H1 (cell line): ENCODE results near the gene ISOC2. TPM values are rescaled to one million over a fixed set of nuclear protein-coding genes. Genes with fewer than 3 reads are reported as not detected.

Experiments used
- CTCF ChIA-PET: fragments of 300-600 bp; sonication (Branson Sonifier 250); formaldehyde crosslinking; loops from one replicate; lab custom pipeline; 2021; ENCODE audit not compliant: partially characterized antibody; lab: Charles Lee
- POLR2A ChIA-PET: fragments of 300-600 bp; sonication (Branson Sonifier 250); formaldehyde crosslinking; loops from one replicate; lab custom pipeline; 2021; ENCODE audit warnings: inconsistent platforms; ENCODE audit not compliant: partially characterized antibody; lab: Charles Lee
- DNase-seq, 2 experiments: peaks; one replicate each; pipeline versions ENCODE4 v3.0.0 to v3.0.0-alpha.2; 2010 to 2022; ENCODE audit warnings: low spot score in 2 of 2, low read depth in 1 of 2, mixed read lengths in 1 of 2
- FAIRE-seq: peaks from 2 replicates; lab custom pipeline; 2011; peaks lifted over from hg19 to GRCh38; lab: Jason Lieb, UNC
- H2AFZ ChIP-seq: 2 replicates; pipeline ENCODE4 v1.8.1; 2012; ENCODE audit warnings: low read length, inconsistent platforms
- H2AK5ac ChIP-seq: 2 replicates; pipeline ENCODE4 v1.6.1; 2013; ENCODE audit warnings: low read depth, low read length
- H2BK120ac ChIP-seq: replicated peaks from 2 replicates; pipeline ENCODE3; 2013; ENCODE audit warnings: low read depth, low read length, inconsistent platforms
- H2BK12ac ChIP-seq: 2 replicates; pipeline ENCODE4 v1.6.1; 2013; ENCODE audit warnings: low read depth, low read length
- H2BK15ac ChIP-seq: 2 replicates; pipeline ENCODE4 v1.6.1; 2013; ENCODE audit warnings: low read length
- H2BK20ac ChIP-seq: 2 replicates; pipeline ENCODE4 v1.6.1; 2013; ENCODE audit warnings: low read length
- H2BK5ac ChIP-seq: 2 replicates; pipeline ENCODE4 v1.6.1; 2013; ENCODE audit warnings: low read depth, low read length
- H3K14ac ChIP-seq: 2 replicates; pipeline ENCODE4 v1.6.1; 2013; ENCODE audit warnings: inconsistent platforms; ENCODE audit not compliant: insufficient read length
- H3K18ac ChIP-seq: 2 replicates; pipeline ENCODE4 v1.6.1; 2013; ENCODE audit warnings: low read length; ENCODE audit errors: extremely low read depth
- H3K23ac ChIP-seq: 2 replicates; pipeline ENCODE4 v1.6.1; 2013; ENCODE audit warnings: inconsistent platforms; ENCODE audit not compliant: insufficient read length
- H3K23me2 ChIP-seq: 2 replicates; pipeline ENCODE4 v1.6.1; 2013; ENCODE audit warnings: low read depth, low read length
- H3K27ac ChIP-seq: 2 replicates; pipeline ENCODE4 v1.6.1; 2011; ENCODE audit warnings: low read depth, low read length, inconsistent platforms
- H3K27me3 ChIP-seq, 4 experiments: replicated peaks in 1 of 4; 1 replicate in 1 of 4; 2 replicates in 3 of 4; pipeline versions ENCODE4 v1.6.1 to v1.8.1; 2011 to 2013; ENCODE audit warnings: low read length in 3 of 4, mild to moderate bottlenecking in 3 of 4, inconsistent platforms in 2 of 4, mixed read lengths in 2 of 4, moderate library complexity in 1 of 4; ENCODE audit not compliant: control insufficient read depth in 3 of 4, insufficient read depth in 3 of 4; ENCODE audit errors: extremely low read depth in 1 of 4
- H3K36me3 ChIP-seq, 4 experiments: 2 replicates each; pipeline versions ENCODE4 v1.6.1 to v1.8.1; 2011 to 2013; ENCODE audit warnings: mild to moderate bottlenecking in 4 of 4, low read length in 3 of 4, moderate library complexity in 2 of 4, control low read depth in 1 of 4, inconsistent platforms in 1 of 4; ENCODE audit not compliant: insufficient read depth in 4 of 4, control insufficient read depth in 2 of 4
- H3K4ac ChIP-seq: replicated peaks from 2 replicates; pipeline ENCODE3; 2013; ENCODE audit warnings: low read length, low read depth, mixed read lengths, inconsistent platforms; ENCODE audit not compliant: insufficient read length
- H3K4me1 ChIP-seq, 4 experiments: replicated peaks in 1 of 4; 1 replicate in 1 of 4; 2 replicates in 3 of 4; pipeline versions ENCODE4 v1.6.1 to v1.8.1; 2011 to 2013; ENCODE audit warnings: low read length in 3 of 4, inconsistent platforms in 2 of 4, mixed read lengths in 1 of 4; ENCODE audit not compliant: insufficient read depth in 4 of 4, control insufficient read depth in 3 of 4
- H3K4me2 ChIP-seq, 2 experiments: 2 replicates each; pipeline versions ENCODE4 v1.6.1 to v1.8.1; 2011 to 2013; ENCODE audit warnings: low read depth in 2 of 2, low read length in 2 of 2, control low read depth in 1 of 2, inconsistent platforms in 1 of 2, mild to moderate bottlenecking in 1 of 2; ENCODE audit not compliant: insufficient read depth in 1 of 2
- H3K4me3 ChIP-seq, 4 experiments: fragments of 200-600, 300-600 bp in 1 of 4; sonication (generic), shearing (Covaris generic), sonication (Bioruptor Twin) in 1 of 4; 2 replicates each; pipeline versions ENCODE4 v1.5.1 to v1.8.1; 2011 to 2016; ENCODE audit warnings: low read length in 4 of 4, low read depth in 3 of 4, control low read depth in 2 of 4, inconsistent platforms in 2 of 4, mild to moderate bottlenecking in 2 of 4, mixed read lengths in 1 of 4, moderate library complexity in 1 of 4; ENCODE audit not compliant: insufficient read depth in 2 of 4; ENCODE audit errors: extremely low read depth in 1 of 4
- H3K56ac ChIP-seq: replicated peaks from 2 replicates; pipeline ENCODE3; 2013; ENCODE audit warnings: low read depth, mild to moderate bottlenecking, mixed read lengths, low read length, inconsistent platforms; ENCODE audit not compliant: insufficient read length
- H3K79me1 ChIP-seq: 2 replicates; pipeline ENCODE4 v1.6.1; 2013; ENCODE audit warnings: low read depth, low read length, control low read depth
- H3K79me2 ChIP-seq, 2 experiments: 2 replicates each; pipeline versions ENCODE4 v1.6.1 to v1.8.1; 2012 to 2013; ENCODE audit warnings: low read length in 2 of 2, mild to moderate bottlenecking in 2 of 2, inconsistent platforms in 1 of 2; ENCODE audit not compliant: insufficient read depth in 2 of 2, control insufficient read depth in 1 of 2
- H3K9ac ChIP-seq, 4 experiments: replicated peaks in 1 of 4; 1 replicate in 1 of 4; 2 replicates in 3 of 4; pipeline versions ENCODE4 v1.6.1 to v1.8.1; 2011 to 2013; ENCODE audit warnings: low read depth in 3 of 4, low read length in 3 of 4, control low read depth in 2 of 4, mild to moderate bottlenecking in 2 of 4, moderate library complexity in 2 of 4, inconsistent platforms in 1 of 4; ENCODE audit errors: extremely low read depth in 1 of 4
- H3K9me3 ChIP-seq, 2 experiments: 2 replicates each; pipeline versions ENCODE4 v1.6.1 to v1.8.1; 2012 to 2013; ENCODE audit warnings: mild to moderate bottlenecking in 2 of 2, moderate library complexity in 2 of 2, control low read depth in 1 of 2, inconsistent platforms in 1 of 2, low read depth in 1 of 2, low read length in 1 of 2, mixed read lengths in 1 of 2; ENCODE audit not compliant: insufficient read depth in 2 of 2
- H4K20me1 ChIP-seq, 2 experiments: replicated peaks in 1 of 2; 2 replicates each; pipeline versions ENCODE3 to v1.8.1; 2011 to 2013; ENCODE audit warnings: inconsistent platforms in 2 of 2, low read length in 2 of 2, mild to moderate bottlenecking in 1 of 2; ENCODE audit not compliant: insufficient read depth in 2 of 2, control insufficient read depth in 1 of 2
- H4K5ac ChIP-seq: 2 replicates; pipeline ENCODE4 v1.6.1; 2013; ENCODE audit warnings: low read length, low read depth, mixed read lengths, inconsistent platforms; ENCODE audit not compliant: insufficient read length
- H4K8ac ChIP-seq: 2 replicates; pipeline ENCODE4 v1.8.0; 2013; ENCODE audit warnings: mild to moderate bottlenecking, moderate library complexity, low read length, inconsistent platforms; ENCODE audit not compliant: insufficient read depth; ENCODE audit errors: extremely low read depth
- H4K91ac ChIP-seq: replicated peaks from 2 replicates; pipeline ENCODE3; 2013; ENCODE audit warnings: low read length, mixed read lengths, inconsistent platforms; ENCODE audit not compliant: insufficient read length
- CBX5 ChIP-seq: fragments of 300-800, 300-1000 bp; sonication (generic); IDR thresholded peaks from 2 replicates; pipeline ENCODE4 v1.7.1; 2016; ENCODE audit warnings: antibody characterized with exemption, low read length, low read depth
- CEBPB ChIP-seq: IDR thresholded peaks from 2 replicates; pipeline ENCODE4 v1.6.1; 2012; ENCODE audit warnings: low read depth, low read length
- CREB1 ChIP-seq: IDR thresholded peaks from 2 replicates; pipeline ENCODE4 v1.6.1; 2012; ENCODE audit warnings: inconsistent platforms
- EP300 ChIP-seq, 2 experiments: IDR thresholded peaks; 1 replicate in 1 of 2; 2 replicates in 1 of 2; pipeline ENCODE4 v1.6.1; 2011 to 2012; ENCODE audit warnings: low read depth in 2 of 2, low read length in 2 of 2, mild to moderate bottlenecking in 2 of 2, borderline replicate concordance in 1 of 2, inconsistent platforms in 1 of 2, moderate library complexity in 1 of 2
- HDAC6 ChIP-seq: IDR thresholded peaks from one replicate; pipeline ENCODE4 v1.7.1; 2012; ENCODE audit warnings: low read depth, mild to moderate bottlenecking, inconsistent platforms, low read length, moderate library complexity
- KDM5A ChIP-seq: fragments of 200-600 bp; IDR thresholded peaks from 2 replicates; pipeline ENCODE4 v1.7.1; 2012; ENCODE audit warnings: mild to moderate bottlenecking, low read length, inconsistent platforms, mixed read lengths
- MAFK ChIP-seq: IDR thresholded peaks from 2 replicates; pipeline ENCODE4 v1.6.1; 2012; ENCODE audit warnings: low read depth, mild to moderate bottlenecking, improper control_type of control experiment, low read length
- POLR2A ChIP-seq, 2 experiments: IDR thresholded peaks; 1 replicate in 1 of 2; 2 replicates in 1 of 2; pipeline ENCODE4 v1.6.1; 2011; ENCODE audit warnings: low read depth in 2 of 2, low read length in 2 of 2, mild to moderate bottlenecking in 2 of 2; ENCODE audit errors: control extremely low read depth in 1 of 2
- POLR2AphosphoS5 ChIP-seq: IDR thresholded peaks from 2 replicates; pipeline ENCODE4 v1.6.1; 2011; ENCODE audit warnings: low read depth, low read length
- SAP30 ChIP-seq: fragments of 300-600 bp; sonication (generic); IDR thresholded peaks from 2 replicates; pipeline ENCODE4 v1.7.1; 2012; ENCODE audit warnings: low read length, moderate library complexity, mild to moderate bottlenecking, inconsistent platforms; ENCODE audit not compliant: insufficient read depth, insufficient replicate concordance
- SUZ12 ChIP-seq: fragments of 200-600 bp; sonication (generic); IDR thresholded peaks from 2 replicates; pipeline ENCODE4 v1.6.1; 2012; ENCODE audit warnings: mild to moderate bottlenecking, inconsistent platforms, low read length, moderate library complexity, mixed read lengths
- WGBS, 2 experiments: shearing (Covaris generic) in 1 of 2; methylation state at CpG; one replicate each; pipeline versions ENCODE4 v1.1.6 to v1.1.7; 2013 to 2015; ENCODE audit warnings: low lambda C conversion rate in 2 of 2, mixed read lengths in 2 of 2, inconsistent platforms in 1 of 2, low coverage in 1 of 2, missing lambda C conversion rate in 1 of 2; ENCODE audit not compliant: insufficient replicate concordance in 2 of 2, insufficient coverage in 1 of 2, insufficient read length in 1 of 2; ENCODE audit errors: extremely low coverage in 1 of 2, missing lambda C conversion rate in 1 of 2; 5-methylcytosine and 5-hydroxymethylcytosine counted together
- polyA plus RNA-seq, 7 experiments: library from polyadenylated mRNA; depleted of rRNA in 3 of 7; stranded (reverse) in 5 of 7; unstranded in 2 of 7; fragments of >200 nt in 5 of 7; fragments of 200-250 nt in 2 of 7; gene quantifications; 1 replicate in 5 of 7; 2 replicates in 1 of 7; 4 replicates in 1 of 7; pipeline versions ENCODE4 v1.2.1 to v1.2.3, GENCODE V29; 2011 to 2013; ENCODE audit warnings: missing spikeins in 2 of 7, mixed read lengths in 2 of 7
- total RNA-seq: library from RNA; stranded (reverse); fragmentation: NEBNext Ultra II Directional; extraction: Animal tissue kit (Norgen Biotek cat#: 25700); gene quantifications from 2 replicates; pipeline ENCODE4 v1.2.1, GENCODE V29; 2021

The ISOC2 gene
- total and polyA plus RNA-seq, 2 of the 8 experiments (the other 6 are each of a cell fraction or from before 2014, with no cell fraction given), result 96.9 to 152 TPM

DNA sequence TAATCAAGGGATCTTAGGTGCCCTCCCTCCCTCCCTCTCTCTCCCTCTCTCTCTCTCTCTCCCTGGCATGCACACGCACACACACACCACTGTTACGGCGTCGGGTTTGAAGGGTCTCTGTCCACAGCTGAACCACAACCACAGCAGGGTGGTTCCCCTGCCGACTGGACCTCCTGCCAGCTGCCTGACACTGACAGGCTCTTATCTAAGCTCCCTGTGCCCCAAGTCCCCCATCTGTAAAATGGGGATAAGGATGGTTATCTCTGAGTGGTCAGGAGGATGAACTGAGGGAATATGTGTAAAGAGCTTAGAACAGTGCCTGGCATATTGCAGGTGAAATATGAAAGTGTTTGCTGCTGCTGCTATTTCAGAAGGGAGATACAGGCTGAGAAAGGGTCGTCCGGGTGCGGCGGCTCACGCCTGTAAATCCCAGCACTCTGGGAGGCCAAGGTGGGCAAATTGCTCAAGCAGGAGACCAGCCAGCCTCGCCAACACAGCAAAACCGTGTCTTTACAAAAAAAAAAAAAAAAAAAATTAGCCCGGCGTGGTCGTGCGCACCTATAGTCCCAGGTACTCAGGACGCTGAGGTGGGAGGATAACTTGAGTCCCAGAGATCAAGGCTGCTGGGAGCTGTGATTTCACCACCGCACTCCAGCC, 17.5 kb downstream of the ISOC2 start:
- CTCF ChIA-PET, result interaction anchor here (0.6 to 2.5 kb wide), 7 partner anchors 10 to 1305 kb away, joined by 3 to 13 read pairs (median 3); no protein-coding TSS in a partner anchor
- Histone ChIP-seq H2BK15ac (no peak overlapping the region), H4K5ac (no peak overlapping the region), H3K4me3 (peak overlapping the region in 1 of 4 experiments; percentile 62; a peak in 2 of 8 replicates), H2BK20ac (no peak overlapping the region), H3K27me3 (peaks cover 47 to 96% (median 87%) of the 10 kb centered on the region in 4 experiments), H3K23me2 (peaks cover 26% of the 10 kb centered on the region; the same call in 1 of the 2 replicates), H3K4me2 (peak overlapping the region; percentile 82 to 92), H3K4ac (no peak overlapping the region), H2AFZ (no peak overlapping the region), H2BK5ac (no peak overlapping the region), H3K18ac (no peak overlapping the region), H3K27ac (no peak overlapping the region)
- FAIRE-seq, result no peak
- POLR2A ChIA-PET, result interaction anchor here (0.6 to 4.4 kb wide), 8 partner anchors 9 to 184 kb away, joined by 3 to 21 read pairs (median 3); partner anchors contain the start of genes UBE2S and ZNF628
- TF ChIP-seq CREB1 (no peak), MAFK (no peak), POLR2A (IDR thresholded peaks at IDR 0.05; ENCODE audit: control extremely low read depth in 1 of 2, low read depth in 2 of 2, low read length in 2 of 2) (no peak), POLR2AphosphoS5 (no peak), KDM5A (no peak), CBX5 (no peak), SAP30 (no peak), CEBPB (no peak), EP300 (IDR thresholded peaks at IDR 0.05; ENCODE audit: borderline replicate concordance in 1 of 2, low read depth in 2 of 2, low read length in 2 of 2) (no peak), HDAC6 (no peak), SUZ12 (no peak; the same call in 1 of the 2 replicates)
- TF ChIP-seq, all 59 proteins: peak for 0
- Histone ChIP-seq H3K36me3 (no peaks in the 10 kb centered on the region), H3K79me1 (no peaks in the 10 kb centered on the region), H3K23ac (no peak overlapping the region), H2AK5ac (no peak overlapping the region), H4K91ac (no peak overlapping the region), H3K14ac (no peak overlapping the region), H3K4me1 (peaks cover 6 to 17% (median 9%) of the 10 kb centered on the region in 4 experiments; a peak in 6 of 7 replicates), H4K20me1 (peaks cover 3 to 21% of the 10 kb centered on the region in 2 experiments), H3K9ac (no peak overlapping the region), H2BK12ac (no peak overlapping the region), H3K9me3 (no peaks in the 10 kb centered on the region), H3K79me2 (no peaks in the 10 kb centered on the region), H2BK120ac (no peak overlapping the region), H3K56ac (no peak overlapping the region), H4K8ac (no peak overlapping the region)
- DNase-seq, result no peak
- WGBS, 2 experiments, result 48% methylated on average over 16 of the region's 18 CpGs; no CpG with 5 or more reads in 1 of the 2 experiments
